Measurements from ENCODE around the gene AHDC1. TPM values are rescaled to one million over a fixed set of nuclear protein-coding genes. Genes with fewer than 3 reads are reported as not detected.

The AHDC1 gene
- polyA plus RNA-seq, 1 donor (not counting 4 experiments of a cell fraction or from before 2014, with no cell fraction given) = 4.2 TPM

DNA sequence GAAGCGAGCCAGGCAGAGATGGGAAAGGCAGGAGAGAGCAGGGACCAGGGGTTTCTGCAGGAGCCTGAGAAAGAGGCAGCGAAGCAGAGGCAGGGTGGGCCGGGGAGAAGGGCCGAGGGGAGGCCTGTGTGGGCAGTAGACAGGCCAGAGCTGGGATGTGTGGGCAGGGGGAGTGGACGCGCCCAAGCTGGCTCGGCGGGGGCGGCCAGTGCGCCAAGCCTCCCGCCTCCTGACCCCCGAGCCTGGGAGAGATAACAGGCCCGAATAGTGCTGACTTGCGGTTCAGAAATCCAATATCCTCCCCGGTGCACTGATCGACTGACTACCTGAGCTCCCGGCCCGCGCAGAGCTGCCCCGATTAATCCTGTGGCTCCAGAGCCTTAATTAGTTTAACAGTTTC lies 41.9 kb downstream of the AHDC1 start:
- Histone ChIP-seq H3K79me2 (ENCODE audit: control insufficient read depth, insufficient read depth, low read length) (peaks cover 43% of the 10 kb centered on the region), H3K4me1 (ENCODE audit: control insufficient read depth, extremely low read depth, insufficient read depth, low read length) (peaks cover 43% of the 10 kb centered on the region), H3K9ac (ENCODE audit: control insufficient read depth, extremely low read depth, insufficient read depth, low read length) (no peak overlapping the region), H4K20me1 (ENCODE audit: control insufficient read depth, extremely low read depth, insufficient read depth, low read length) (peaks cover 2% of the 10 kb centered on the region), H3K9me3 (ENCODE audit: control insufficient read depth, low read depth, low read length) (no peaks in the 10 kb centered on the region), H3K4me2 (ENCODE audit: control insufficient read depth, extremely low read depth, insufficient read depth, low read depth, low read length) (no peak overlapping the region), H3K36me3 (ENCODE audit: control insufficient read depth in 2 of 2, extremely low read depth in 1 of 2, insufficient read depth in 2 of 2, low read length in 2 of 2) (peaks cover 6 to 11% of the 10 kb centered on the region in 2 experiments), H3K9me1 (ENCODE audit: control insufficient read depth, extremely low read depth, insufficient read depth, low read length) (peaks cover 2% of the 10 kb centered on the region), H3K4me3 (ENCODE audit: control insufficient read depth in 2 of 3, extremely low read depth in 1 of 3, insufficient read depth in 2 of 3, low read depth in 1 of 3, low read length in 3 of 3) (no peak overlapping the region), H3K27ac (ENCODE audit: control insufficient read depth, insufficient read depth, low read length) (no peak overlapping the region), H3K27me3 (ENCODE audit: control insufficient read depth, extremely low read depth, insufficient read depth, low read length) (no peaks in the 10 kb centered on the region), H2AFZ (ENCODE audit: control insufficient read depth, low read length) (no peak overlapping the region)
- no peak for FAIRE-seq
- DNase-seq (ENCODE audit: low read depth, low spot score) = no peak
- TF ChIP-seq, protein P1, sequence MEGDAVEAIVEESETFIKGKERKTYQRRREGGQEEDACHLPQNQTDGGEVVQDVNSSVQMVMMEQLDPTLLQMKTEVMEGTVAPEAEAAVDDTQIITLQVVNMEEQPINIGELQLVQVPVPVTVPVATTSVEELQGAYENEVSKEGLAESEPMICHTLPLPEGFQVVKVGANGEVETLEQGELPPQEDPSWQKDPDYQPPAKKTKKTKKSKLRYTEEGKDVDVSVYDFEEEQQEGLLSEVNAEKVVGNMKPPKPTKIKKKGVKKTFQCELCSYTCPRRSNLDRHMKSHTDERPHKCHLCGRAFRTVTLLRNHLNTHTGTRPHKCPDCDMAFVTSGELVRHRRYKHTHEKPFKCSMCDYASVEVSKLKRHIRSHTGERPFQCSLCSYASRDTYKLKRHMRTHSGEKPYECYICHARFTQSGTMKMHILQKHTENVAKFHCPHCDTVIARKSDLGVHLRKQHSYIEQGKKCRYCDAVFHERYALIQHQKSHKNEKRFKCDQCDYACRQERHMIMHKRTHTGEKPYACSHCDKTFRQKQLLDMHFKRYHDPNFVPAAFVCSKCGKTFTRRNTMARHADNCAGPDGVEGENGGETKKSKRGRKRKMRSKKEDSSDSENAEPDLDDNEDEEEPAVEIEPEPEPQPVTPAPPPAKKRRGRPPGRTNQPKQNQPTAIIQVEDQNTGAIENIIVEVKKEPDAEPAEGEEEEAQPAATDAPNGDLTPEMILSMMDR (optimal IDR thresholded peaks at IDR 0.05 in 1 of 3, IDR thresholded peaks at IDR 0.05 in 1 of 3, conservative IDR thresholded peaks at IDR 0.05 in 1 of 3; ENCODE audit: extremely low read depth in 1 of 3, insufficient read depth in 2 of 3, low read length in 3 of 3) = no peak
- TF ChIP-seq EZH2 (IDR thresholded peaks at IDR 0.05; ENCODE audit: low read length) = no peak
- dilution Hi-C loops (cut with MboI; ENCODE audit: extremely low pct_ligation_motif_present, low sequenced_read_pairs) = no loop called here

DNA sequence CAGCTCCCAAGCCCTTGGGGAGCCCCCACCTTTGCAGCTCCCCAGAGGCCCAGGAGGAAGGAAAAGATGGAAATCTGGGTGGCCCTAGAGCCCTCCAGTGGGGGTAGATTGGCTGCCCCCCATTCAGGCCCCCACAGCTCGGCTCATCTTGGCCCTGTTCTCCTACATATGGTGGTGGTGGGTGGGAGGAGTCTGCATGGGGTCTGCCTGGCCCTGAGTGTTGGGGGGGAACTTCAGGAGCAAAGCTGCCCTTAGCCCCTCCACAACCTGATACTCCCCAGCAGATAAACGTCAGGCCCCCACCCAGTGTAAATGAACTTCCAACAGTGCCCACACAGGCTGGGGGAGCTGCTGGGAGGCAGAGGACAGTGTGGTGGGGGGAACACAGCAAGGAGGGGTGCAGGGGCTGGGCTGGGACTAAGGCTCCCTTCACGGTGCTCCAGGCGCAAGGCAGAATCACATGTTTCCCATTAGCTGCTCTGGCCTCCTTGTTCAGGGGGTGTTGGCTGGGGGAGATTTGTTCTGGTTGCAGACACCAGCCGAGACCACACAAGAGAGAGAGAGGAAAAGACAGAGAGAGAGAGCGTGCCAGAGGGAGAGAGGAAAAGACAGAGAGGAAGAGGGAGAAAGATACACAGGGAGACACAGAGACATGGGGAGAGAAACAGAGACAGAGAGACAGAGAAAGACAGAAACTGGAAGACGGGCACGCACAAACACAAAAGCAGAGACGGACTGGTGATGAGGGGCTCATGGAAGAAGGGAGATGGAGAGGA lies 42.6 kb downstream of the AHDC1 start:
- FAIRE-seq = no peak
- Histone ChIP-seq H3K27me3 (ENCODE audit: control insufficient read depth, extremely low read depth, insufficient read depth, low read length) (no peaks in the 10 kb centered on the region), H3K36me3 (ENCODE audit: control insufficient read depth in 2 of 2, extremely low read depth in 1 of 2, insufficient read depth in 2 of 2, low read length in 2 of 2) (peaks cover 6 to 10% of the 10 kb centered on the region in 2 experiments), H3K4me1 (ENCODE audit: control insufficient read depth, extremely low read depth, insufficient read depth, low read length) (peaks cover 42% of the 10 kb centered on the region), H2AFZ (ENCODE audit: control insufficient read depth, low read length) (no peak overlapping the region), H3K27ac (ENCODE audit: control insufficient read depth, insufficient read depth, low read length) (peak overlapping the region; percentile 63), H3K4me3 (ENCODE audit: control insufficient read depth in 2 of 3, extremely low read depth in 1 of 3, insufficient read depth in 2 of 3, low read depth in 1 of 3, low read length in 3 of 3) (no peak overlapping the region), H3K9me3 (ENCODE audit: control insufficient read depth, low read depth, low read length) (no peaks in the 10 kb centered on the region), H3K4me2 (ENCODE audit: control insufficient read depth, extremely low read depth, insufficient read depth, low read depth, low read length) (no peak overlapping the region), H4K20me1 (ENCODE audit: control insufficient read depth, extremely low read depth, insufficient read depth, low read length) (peaks cover 2% of the 10 kb centered on the region), H3K9me1 (ENCODE audit: control insufficient read depth, extremely low read depth, insufficient read depth, low read length) (peaks cover 2% of the 10 kb centered on the region), H3K79me2 (ENCODE audit: control insufficient read depth, insufficient read depth, low read length) (peaks cover 41% of the 10 kb centered on the region), H3K9ac (ENCODE audit: control insufficient read depth, extremely low read depth, insufficient read depth, low read length) (peak overlapping the region; percentile 36)
- dilution Hi-C loops (cut with MboI; ENCODE audit: extremely low pct_ligation_motif_present, low sequenced_read_pairs) = no loop called here
- DNase-seq (ENCODE audit: low read depth, low spot score) = no peak
- TF ChIP-seq EZH2 (IDR thresholded peaks at IDR 0.05; ENCODE audit: low read length) = no peak
- TF ChIP-seq, protein P1 (optimal IDR thresholded peaks at IDR 0.05 in 1 of 3, IDR thresholded peaks at IDR 0.05 in 1 of 3, conservative IDR thresholded peaks at IDR 0.05 in 1 of 3; ENCODE audit: extremely low read depth in 1 of 3, insufficient read depth in 2 of 3, low read length in 3 of 3) = no peak
